ENCODE data around the gene UPF2.

- TF ChIP-seq CTCF (conservative IDR thresholded peaks at IDR 0.05; ENCODE audit: low read depth, low read length) (no peak), RFX5 (IDR thresholded peaks at IDR 0.05; ENCODE audit: low read depth, low read length) (no peak)
Measured at GRCh38 chr10:11950325-11951018, 92.1 kb downstream of the UPF2 start.
